ENCODE measurements around the gene MX1. TPM values are rescaled to one million over a fixed set of nuclear protein-coding genes. Genes with fewer than 3 reads are reported as not detected.

MX1 gene
- total and polyA plus RNA-seq, 2 experiments from 2014 or later: 2.1 to 6.5 TPM

DNA sequence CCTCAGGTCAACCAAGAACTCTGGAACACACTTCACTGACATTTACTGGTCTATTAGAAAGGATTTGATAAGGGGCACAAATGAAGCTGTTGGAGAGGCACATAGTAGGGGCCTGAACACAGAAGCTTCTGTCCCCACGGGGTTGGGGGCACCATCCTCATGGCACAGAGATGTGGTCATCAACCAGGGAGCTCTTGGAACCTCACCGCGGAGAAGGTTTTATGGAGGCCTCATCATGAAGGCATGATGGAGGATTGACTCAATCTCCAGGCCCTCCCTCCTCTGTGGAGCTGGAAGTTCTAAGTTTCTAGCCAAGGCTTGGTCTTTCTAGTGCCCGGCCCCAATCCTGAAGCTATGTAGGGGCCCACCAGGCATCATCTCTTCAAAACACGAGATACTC lies 23.6 kb downstream of the MX1 start:
- no peak for ATAC-seq
- no peak overlapping the region for H3K27ac ChIP-seq (ENCODE audit: low read depth)
- peaks cover 18% of the 10 kb centered on the region for H3K4me1 Mint-ChIP-seq
- H4K20me1 ChIP-seq (replicated peaks; ENCODE audit: insufficient read depth): no peaks in the 10 kb centered on the region
- TF ChIP-seq EZH2phosphoT487 (IDR thresholded peaks at IDR 0.05; ENCODE audit: unreplicated experiment) (no peak), ZNF331 (CRISPR knock-in tag; IDR thresholded peaks at IDR 0.05; ENCODE audit: low read depth) (no peak), NANOG (IDR thresholded peaks at IDR 0.05; ENCODE audit: borderline replicate concordance) (no peak), STAT1 (IDR thresholded peaks at IDR 0.05; ENCODE audit: unreplicated experiment) (no peak), ZNF114 (CRISPR knock-in tag; IDR thresholded peaks at IDR 0.05) (no peak)
- TF ChIP-seq, protein P1, sequence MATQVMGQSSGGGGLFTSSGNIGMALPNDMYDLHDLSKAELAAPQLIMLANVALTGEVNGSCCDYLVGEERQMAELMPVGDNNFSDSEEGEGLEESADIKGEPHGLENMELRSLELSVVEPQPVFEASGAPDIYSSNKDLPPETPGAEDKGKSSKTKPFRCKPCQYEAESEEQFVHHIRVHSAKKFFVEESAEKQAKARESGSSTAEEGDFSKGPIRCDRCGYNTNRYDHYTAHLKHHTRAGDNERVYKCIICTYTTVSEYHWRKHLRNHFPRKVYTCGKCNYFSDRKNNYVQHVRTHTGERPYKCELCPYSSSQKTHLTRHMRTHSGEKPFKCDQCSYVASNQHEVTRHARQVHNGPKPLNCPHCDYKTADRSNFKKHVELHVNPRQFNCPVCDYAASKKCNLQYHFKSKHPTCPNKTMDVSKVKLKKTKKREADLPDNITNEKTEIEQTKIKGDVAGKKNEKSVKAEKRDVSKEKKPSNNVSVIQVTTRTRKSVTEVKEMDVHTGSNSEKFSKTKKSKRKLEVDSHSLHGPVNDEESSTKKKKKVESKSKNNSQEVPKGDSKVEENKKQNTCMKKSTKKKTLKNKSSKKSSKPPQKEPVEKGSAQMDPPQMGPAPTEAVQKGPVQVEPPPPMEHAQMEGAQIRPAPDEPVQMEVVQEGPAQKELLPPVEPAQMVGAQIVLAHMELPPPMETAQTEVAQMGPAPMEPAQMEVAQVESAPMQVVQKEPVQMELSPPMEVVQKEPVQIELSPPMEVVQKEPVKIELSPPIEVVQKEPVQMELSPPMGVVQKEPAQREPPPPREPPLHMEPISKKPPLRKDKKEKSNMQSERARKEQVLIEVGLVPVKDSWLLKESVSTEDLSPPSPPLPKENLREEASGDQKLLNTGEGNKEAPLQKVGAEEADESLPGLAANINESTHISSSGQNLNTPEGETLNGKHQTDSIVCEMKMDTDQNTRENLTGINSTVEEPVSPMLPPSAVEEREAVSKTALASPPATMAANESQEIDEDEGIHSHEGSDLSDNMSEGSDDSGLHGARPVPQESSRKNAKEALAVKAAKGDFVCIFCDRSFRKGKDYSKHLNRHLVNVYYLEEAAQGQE (IDR thresholded peaks at IDR 0.05; ENCODE audit: unreplicated experiment): no peak
- DNase-seq (ENCODE audit: low spot score): no peak
- no peaks in the 10 kb centered on the region for H3K79me2 ChIP-seq (replicated peaks; ENCODE audit: insufficient read depth)
- no peak overlapping the region for H3K4me3 Mint-ChIP-seq
- H3K4me3 ChIP-seq: no peak overlapping the region
- peaks cover 7% of the 10 kb centered on the region; the same call in 1 of the 2 replicates for H3K9me2 ChIP-seq (ENCODE audit: insufficient read depth)
- no peak overlapping the region for H2AFZ ChIP-seq
- H3K36me3 ChIP-seq (ENCODE audit: insufficient read depth): no peaks in the 10 kb centered on the region; the same call in 1 of the 2 replicates
- no peaks in the 10 kb centered on the region for H3K9me3 Mint-ChIP-seq
- H3K27ac Mint-ChIP-seq: no peak overlapping the region
- H3F3A ChIP-seq (replicated peaks; ENCODE audit: low read depth): no peaks in the 10 kb centered on the region
- no peak overlapping the region for H3K4me2 ChIP-seq
- peaks cover 10% of the 10 kb centered on the region; the same call in 1 of the 3 replicates for H3K36me3 Mint-ChIP-seq (ENCODE audit: low read depth)
- peaks cover 4% of the 10 kb centered on the region for H3K27me3 Mint-ChIP-seq (ENCODE audit: insufficient read depth, low read depth, poor library complexity)
- no peaks in the 10 kb centered on the region for H3K27me3 ChIP-seq (ENCODE audit: insufficient read depth)
- no peaks in the 10 kb centered on the region for H3K4me1 ChIP-seq (ENCODE audit: insufficient read depth)

DNA sequence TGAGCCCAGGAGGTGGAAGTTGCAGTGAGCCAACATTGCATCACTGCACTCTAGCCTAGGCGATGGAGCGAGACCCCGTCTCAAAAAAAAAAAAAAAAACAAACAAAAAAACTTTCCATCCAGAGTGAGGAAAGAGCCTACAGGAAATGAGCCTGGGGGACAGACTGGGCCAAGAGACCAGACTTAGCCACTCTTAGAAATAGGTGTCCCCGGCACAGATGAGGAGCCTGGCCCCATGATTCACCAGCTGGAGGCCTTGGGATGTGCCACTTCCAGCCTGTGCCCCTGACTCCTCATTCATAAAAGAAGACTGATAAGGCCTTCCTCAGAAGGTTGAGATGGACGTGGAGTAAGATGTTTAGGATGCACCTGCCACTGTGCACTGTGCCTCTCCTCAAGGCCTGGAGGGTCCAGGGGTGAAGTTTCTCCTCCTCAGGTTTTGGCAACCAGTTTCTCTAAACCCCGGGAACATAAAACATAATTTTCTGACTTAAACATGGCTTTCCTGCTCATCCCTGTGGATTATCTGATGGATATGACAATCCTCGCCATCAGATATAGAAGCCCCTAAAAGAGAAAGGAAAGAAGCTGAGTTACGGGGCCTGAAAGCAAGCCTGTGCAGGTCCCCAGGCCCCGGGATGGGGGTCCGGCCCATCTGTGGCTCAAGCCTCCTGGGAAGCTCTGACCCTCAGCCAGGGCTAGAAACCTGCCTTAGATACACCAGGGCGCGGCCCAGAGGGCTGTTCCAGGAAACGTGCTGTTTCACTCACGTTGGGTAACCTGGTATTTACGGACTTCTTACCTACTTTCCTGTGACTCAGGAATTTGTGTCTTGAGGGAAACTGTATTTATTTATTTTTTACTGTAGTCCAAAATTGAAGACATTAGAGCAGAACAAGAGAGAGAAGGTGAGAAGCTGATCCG lies 26.0 kb downstream of the MX1 start:
- no peak overlapping the region for H3K27ac Mint-ChIP-seq
- Histone ChIP-seq H3K4me2 (no peak overlapping the region), H3F3A (replicated peaks; ENCODE audit: low read depth) (no peaks in the 10 kb centered on the region), H2AFZ (no peak overlapping the region), H3K79me2 (replicated peaks; ENCODE audit: insufficient read depth) (no peaks in the 10 kb centered on the region), H3K4me3 (no peak overlapping the region), H4K20me1 (replicated peaks; ENCODE audit: insufficient read depth) (no peaks in the 10 kb centered on the region), H3K9me2 (ENCODE audit: insufficient read depth) (peaks cover 7% of the 10 kb centered on the region; the same call in 1 of the 2 replicates), H3K27ac (ENCODE audit: low read depth) (no peak overlapping the region), H3K4me1 (ENCODE audit: insufficient read depth) (no peaks in the 10 kb centered on the region), H3K36me3 (ENCODE audit: insufficient read depth) (no peaks in the 10 kb centered on the region; the same call in 1 of the 2 replicates), H3K27me3 (ENCODE audit: insufficient read depth) (no peaks in the 10 kb centered on the region)
- DNase-seq (ENCODE audit: low spot score): no peak
- H3K4me1 Mint-ChIP-seq: peaks cover 15% of the 10 kb centered on the region
- no peaks in the 10 kb centered on the region for H3K9me3 Mint-ChIP-seq
- peaks cover 2% of the 10 kb centered on the region for H3K27me3 Mint-ChIP-seq (ENCODE audit: insufficient read depth, low read depth, poor library complexity)
- H3K36me3 Mint-ChIP-seq (ENCODE audit: low read depth): peaks cover 10% of the 10 kb centered on the region; the same call in 1 of the 3 replicates
- H3K4me3 Mint-ChIP-seq: no peak overlapping the region
- no peak for ATAC-seq
- TF ChIP-seq CREB1 (CRISPR knock-in tag; IDR thresholded peaks at IDR 0.05; ENCODE audit: low read depth): no peak
- no peak for TF ChIP-seq ZNF331 (CRISPR knock-in tag; IDR thresholded peaks at IDR 0.05; ENCODE audit: low read depth)
- no peak for TF ChIP-seq EZH2 (IDR thresholded peaks at IDR 0.05; ENCODE audit: low read depth, unreplicated experiment)
- no peak for TF ChIP-seq NANOG (IDR thresholded peaks at IDR 0.05; ENCODE audit: borderline replicate concordance)
- TF ChIP-seq, protein P2, sequence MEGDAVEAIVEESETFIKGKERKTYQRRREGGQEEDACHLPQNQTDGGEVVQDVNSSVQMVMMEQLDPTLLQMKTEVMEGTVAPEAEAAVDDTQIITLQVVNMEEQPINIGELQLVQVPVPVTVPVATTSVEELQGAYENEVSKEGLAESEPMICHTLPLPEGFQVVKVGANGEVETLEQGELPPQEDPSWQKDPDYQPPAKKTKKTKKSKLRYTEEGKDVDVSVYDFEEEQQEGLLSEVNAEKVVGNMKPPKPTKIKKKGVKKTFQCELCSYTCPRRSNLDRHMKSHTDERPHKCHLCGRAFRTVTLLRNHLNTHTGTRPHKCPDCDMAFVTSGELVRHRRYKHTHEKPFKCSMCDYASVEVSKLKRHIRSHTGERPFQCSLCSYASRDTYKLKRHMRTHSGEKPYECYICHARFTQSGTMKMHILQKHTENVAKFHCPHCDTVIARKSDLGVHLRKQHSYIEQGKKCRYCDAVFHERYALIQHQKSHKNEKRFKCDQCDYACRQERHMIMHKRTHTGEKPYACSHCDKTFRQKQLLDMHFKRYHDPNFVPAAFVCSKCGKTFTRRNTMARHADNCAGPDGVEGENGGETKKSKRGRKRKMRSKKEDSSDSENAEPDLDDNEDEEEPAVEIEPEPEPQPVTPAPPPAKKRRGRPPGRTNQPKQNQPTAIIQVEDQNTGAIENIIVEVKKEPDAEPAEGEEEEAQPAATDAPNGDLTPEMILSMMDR (conservative IDR thresholded peaks at IDR 0.05; ENCODE audit: low read depth in 2 of 2): no peak
- no peak for TF ChIP-seq ZNF114 (CRISPR knock-in tag; IDR thresholded peaks at IDR 0.05)
